UCSD-AML1 (cell line): ENCODE measurements around the gene LRRC37A3.
"Not testable (repeated sequence)": the region's sequence is repeated elsewhere in the genome, so short reads cannot be mapped to it uniquely, and the experiment has no call there.

Experiments used
- DNase-seq: peaks from one replicate; lab custom pipeline; 2025; ENCODE audit not compliant: unreplicated experiment; lab: John Stamatoyannopoulos, UW

Gene LRRC37A3

GRCh38 chr17:64919289-64920025 is at the start of gene LRRC37A3:
Gene LRRC37A3 (minus strand): TSS chr17:64919478. CDS start chr17:64897257, 22,221 bp downstream.
- DNase-seq: peak; percentile 99

DNA sequence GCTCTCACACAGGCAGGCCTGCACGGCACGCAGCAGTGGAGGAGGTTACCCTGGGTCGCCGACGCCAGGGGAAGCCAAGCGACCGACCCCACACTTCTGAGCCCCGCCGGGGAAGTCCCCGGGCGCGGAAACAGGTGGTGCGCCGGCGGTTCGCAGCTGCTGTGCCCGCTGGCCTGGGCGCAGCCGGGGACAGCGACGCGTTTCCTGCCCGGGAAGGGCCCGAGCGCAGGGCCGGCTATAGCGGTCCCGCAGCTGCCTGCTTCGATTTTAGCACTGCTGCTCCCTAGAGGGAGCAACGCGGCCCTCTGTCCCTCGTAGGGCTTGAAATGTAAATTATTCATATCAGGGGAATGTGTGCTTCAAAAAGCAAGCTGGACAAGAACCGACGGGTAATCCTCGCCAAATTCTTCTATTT is 46.6 kb upstream of the LRRC37A3 start:
- peak; percentile 85 for DNase-seq

DNA sequence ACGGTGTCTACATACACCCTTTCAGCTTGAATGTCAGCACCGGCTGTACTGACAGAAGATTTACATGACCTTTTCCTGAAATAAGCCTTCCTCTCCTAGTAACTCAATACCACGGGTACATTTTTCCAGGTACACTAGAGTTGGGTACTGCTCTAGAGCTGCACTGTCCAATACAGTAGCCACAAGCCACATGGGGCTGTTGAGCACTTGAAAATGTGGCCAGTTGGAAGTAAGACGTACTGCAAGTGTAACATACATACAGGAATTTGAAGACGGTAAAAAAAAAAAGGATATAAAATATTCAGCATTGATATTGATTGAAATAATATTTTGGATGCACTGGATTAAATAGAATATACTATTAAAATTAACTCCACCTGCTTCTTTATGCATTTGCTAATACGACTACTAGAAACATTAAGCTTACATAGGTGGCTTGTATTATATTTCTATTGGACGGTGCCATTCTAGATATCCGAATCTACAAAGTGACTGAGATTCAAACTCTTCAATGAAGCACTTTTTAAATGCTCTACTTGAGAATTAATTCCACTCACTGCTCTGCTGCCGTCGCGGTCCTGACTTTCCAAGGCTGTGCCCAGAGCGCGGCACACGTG is 46.1 kb upstream of the LRRC37A3 start:
- not testable (repeated sequence) for DNase-seq

GRCh38 chr17:64964796-64965195 is 45.5 kb upstream of the LRRC37A3 start:
- DNase-seq: no peak

DNA sequence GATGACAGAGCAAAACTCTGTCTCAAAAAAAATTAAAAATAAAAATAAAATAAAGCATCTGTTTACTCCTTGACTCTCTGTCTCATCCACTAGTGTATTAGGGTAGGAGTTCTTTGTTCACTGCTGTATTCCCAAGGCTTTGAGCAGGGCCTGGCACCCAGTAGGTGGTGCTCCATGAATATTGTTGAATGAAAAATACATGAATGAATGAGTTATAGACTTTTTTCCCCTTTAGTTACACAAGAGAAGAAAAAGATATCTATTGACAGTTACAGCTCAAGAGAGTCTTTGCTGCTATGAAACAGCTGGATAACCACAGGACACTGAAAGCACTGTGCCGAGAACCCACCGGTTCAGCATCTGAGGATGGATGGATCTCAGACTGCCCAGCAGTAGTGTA is 44.5 kb upstream of the LRRC37A3 start:
- not testable (repeated sequence) for DNase-seq

GRCh38 chr17:64961563-64962378 is 42.5 kb upstream of the LRRC37A3 start:
- not testable (repeated sequence) for DNase-seq

DNA sequence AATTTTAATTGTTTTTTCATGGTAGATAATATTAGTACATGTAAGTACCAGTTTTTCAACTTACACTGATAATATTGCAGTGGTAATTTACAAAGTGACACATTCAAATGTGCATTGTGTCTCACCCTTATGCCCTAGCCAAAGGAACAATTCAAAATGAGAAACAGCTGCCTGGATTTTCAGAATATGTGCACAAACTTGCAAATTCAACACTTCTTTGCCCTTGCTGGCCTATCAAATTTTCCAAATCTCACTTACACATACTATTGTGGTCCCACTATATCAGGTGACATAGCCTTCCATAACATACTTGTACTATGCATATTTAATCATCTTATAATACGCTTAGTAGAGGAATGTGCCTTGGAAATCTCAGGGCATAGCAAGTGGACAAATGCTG is 32.6 kb upstream of the LRRC37A3 start:
- no peak for DNase-seq

DNA sequence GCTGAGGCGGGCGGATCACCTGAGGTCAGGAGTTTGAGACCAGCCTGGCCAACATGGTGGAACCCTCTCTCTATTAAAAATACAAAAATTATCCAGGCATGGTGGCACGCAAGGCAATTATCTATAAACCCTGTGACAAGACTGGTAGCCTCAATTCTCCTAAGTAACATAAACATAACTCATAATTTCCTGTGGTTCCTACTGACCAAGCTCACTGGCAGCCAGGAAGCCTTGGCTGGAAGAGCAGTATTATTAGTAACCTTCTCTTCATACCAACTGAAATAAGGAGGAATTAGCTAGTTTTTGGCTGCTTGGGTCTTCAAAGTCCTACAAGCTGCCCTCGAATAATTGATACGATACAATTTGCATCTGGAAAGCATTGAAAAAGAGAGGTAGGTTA is 31.6 kb upstream of the LRRC37A3 start:
- DNase-seq: no peak

DNA sequence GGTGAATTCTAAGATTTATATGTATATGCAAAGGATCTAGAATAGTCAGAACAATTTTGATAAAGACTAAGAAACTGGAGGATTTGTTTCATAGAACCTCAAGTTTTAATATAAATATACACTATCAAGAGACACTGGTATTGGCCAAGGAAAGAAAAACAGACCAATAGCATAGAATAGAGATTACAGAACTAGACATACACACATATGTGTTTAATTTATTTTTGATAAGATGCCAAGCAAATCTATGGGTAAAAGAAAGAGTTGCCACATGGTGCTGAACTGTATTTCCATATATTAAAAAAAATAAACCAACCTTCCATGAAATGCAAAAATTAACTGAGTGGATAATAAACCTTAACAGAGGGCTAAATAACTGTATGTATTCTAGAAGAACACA is 27.9 kb upstream of the LRRC37A3 start:
- no peak for DNase-seq

DNA sequence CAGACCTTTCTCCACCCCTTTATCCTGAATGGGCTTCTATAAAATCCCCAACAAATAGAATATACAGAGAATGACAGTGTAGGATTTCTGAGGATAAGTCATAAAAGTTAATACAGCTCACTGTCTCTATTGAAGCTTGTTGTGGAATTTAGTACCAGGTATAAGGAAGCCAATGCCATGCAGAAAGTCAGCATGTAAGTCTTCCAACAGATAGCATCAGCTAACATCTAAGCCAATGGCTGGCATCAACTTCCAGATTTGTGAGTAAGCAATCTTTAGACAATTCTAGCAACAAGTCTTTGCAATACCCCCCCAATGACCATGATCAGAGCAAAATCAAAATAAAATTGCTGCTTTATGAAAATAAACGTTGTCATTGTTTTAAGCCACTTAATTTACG is 22.5 kb upstream of the LRRC37A3 start:
- no peak for DNase-seq

GRCh38 chr17:64941045-64941444 is 21.8 kb upstream of the LRRC37A3 start:
- no peak for DNase-seq

DNA sequence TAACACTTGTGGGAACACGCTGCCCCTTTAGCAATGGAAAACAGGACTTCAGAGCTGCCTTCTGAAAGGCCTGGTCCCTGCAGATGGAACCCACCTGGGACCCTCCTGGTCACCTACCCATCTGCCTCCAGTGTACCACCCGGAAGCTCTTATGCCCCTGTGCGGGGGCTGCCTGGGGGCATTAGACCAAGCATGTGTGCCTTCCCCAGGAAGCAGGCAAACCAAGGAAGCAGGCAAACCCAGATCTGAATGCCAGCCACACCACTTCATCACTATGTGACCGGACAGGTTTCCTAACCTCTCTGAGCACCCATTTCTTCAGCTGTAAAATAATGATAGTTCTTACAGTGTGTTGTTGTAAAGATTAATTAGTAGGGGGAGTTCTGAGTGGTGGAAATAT is 20.8 kb upstream of the LRRC37A3 start:
- no peak for DNase-seq

DNA sequence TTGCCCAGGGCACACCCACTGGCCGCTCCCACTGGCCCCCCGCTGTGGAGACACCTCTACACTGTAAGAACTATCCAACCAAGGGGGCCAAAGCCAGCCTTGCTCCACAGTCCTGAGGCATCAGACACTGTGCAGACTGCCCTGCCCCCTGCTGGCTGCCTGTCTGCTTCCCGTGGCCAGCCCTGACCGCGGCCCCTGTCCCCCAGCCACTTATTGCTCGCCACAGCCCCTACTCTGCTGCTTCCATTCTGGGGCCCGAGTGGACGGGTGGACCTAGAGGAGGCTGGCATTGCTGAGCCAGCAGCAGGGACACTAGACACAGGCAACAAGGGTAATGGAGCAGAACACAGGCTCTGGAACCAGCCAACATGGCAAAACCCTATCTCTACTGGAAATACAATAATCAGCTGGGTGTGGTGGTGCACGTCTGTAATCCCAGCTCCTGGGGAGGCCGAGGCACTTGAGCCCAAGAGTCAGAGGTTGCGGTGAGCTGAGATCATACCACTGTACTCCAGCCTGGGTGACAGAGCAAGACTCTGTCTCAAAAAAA is 19.7 kb upstream of the LRRC37A3 start:
- peak; percentile 56 for DNase-seq

- DNase-seq: no peak
These were observed 19.0 kb upstream of the LRRC37A3 start for GRCh38 chr17:64938290-64938689.

DNA sequence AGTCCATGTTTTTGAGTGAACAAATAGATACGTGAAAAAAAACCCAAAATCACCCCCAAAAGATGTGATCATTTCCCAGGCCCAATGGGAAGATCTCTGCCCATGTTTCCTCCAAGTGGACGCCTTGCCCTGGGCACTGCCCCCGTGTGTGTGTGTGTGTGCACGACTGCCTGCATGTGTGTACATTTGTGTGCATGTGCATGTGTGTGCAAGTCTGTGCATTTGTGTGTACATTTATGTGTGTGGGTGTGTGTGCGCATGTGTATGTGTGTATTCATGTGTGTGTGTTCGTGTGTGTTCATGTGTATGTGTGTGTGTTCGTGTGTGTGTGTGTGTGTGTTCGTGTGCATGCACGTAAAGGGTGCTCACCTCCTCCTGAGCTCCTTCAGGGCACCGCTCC is 16.8 kb upstream of the LRRC37A3 start:
- DNase-seq: no peak

- not testable (repeated sequence) for DNase-seq
These were observed 15.1 kb upstream of the LRRC37A3 start for GRCh38 chr17:64934284-64934778.

DNA sequence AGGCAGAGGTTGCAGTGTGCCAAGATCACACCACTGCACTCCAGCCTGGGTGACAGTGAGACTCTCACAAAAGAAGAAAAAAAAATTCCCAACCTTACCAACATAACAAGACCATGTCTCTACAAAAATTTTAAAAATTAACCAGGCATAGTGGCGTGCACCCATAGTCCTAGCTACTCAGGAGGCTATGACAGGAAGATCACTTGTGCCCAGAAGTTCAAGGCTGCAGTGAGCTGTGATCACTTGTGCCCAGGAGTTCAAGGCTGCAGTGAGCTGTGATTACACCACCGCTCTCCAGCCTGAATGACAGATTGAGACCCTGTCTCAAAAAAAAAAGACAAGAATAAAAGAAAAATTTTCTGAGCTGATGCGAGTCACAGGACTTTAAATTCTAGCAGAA is 13.6 kb upstream of the LRRC37A3 start:
- DNase-seq: not testable (repeated sequence)

DNA sequence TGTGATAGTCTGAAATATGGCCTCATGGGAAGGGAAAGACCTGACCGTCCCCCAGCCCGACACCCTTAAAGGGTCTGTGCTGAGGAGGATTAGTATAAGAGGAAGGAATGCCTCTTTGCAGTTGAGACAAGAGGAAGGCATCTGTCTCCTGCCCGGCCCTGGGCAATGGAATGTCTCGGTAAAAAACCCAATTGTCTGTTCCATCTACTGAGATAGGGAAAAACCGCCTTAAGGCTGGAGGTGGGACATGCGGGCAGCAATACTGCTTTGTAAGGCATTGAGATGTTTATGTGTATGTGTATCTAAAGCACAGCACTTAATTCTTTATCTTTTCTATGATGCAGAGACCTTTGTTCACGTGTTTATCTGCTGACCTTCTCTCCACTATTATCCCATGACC is 11.1 kb upstream of the LRRC37A3 start:
- not testable (repeated sequence) for DNase-seq

- not testable (repeated sequence) for DNase-seq
These were observed 10.3 kb upstream of the LRRC37A3 start for GRCh38 chr17:64929419-64930209.

- not testable (repeated sequence) for DNase-seq
These were observed 9.4 kb upstream of the LRRC37A3 start for GRCh38 chr17:64928701-64929100.
